GM19438 (cell line): ENCODE results near the gene ESRRA.

Source experiments
- ATAC-seq: cut with Tn5 transposase; IDR thresholded peaks from one replicate; pipeline ENCODE4 v1.9.1; 2021; ENCODE audit warnings: low read depth; ENCODE audit not compliant: unreplicated experiment

Gene ESRRA

DNA sequence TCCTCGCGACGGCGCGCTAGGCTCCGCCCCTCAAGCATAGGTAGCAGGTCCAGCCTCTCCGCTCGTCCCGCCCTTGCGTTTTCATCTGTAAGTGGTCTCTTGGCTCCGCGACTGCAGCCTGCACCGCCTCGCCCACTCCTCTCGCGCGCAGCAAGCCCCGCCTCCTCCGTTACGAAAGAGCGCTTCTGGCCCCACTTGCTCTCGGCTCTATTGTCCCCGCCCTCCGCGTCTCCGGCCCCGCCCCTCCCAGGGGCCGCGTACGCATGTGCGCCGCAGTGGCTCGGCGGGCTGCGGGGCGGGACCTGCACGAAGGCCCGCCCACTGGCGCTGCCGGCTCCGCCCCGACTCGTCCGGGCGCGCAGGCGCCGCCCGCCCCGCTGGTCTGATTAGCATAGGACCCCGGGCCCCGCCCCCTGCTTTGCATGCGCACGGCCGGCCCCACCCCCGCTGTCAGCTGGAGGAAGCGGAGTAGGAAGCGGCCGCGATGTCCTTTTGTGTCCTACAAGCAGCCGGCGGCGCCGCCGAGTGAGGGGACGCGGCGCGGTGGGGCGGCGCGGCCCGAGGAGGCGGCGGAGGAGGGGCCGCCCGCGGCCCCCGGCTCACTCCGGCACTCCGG lies at the start of gene ESRRA:
Gene ESRRA, plus strand, starts transcription at position 450 of the 616 bp plus-strand sequence. CDS start 1,656 bp downstream, outside the sequence.
- ATAC-seq = peak; percentile 75

DNA sequence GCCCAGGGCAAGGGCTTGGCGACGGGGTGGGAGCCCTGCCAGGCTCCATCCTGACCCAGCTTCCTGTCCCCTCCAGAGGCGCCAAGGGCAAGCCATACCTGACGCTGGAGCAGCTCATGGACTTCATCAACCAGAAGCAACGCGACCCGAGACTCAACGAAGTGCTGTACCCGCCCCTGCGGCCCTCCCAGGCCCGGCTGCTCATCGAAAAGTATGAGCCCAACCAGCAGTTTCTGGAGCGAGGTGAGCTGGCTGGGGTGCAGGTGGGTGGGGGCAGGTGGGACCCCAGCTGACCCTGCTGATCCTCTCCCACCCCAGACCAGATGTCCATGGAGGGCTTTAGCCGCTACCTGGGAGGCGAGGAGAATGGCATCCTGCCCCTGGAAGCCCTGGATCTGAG lies 49.0 kb upstream of the ESRRA start:
- ATAC-seq = no peak

DNA sequence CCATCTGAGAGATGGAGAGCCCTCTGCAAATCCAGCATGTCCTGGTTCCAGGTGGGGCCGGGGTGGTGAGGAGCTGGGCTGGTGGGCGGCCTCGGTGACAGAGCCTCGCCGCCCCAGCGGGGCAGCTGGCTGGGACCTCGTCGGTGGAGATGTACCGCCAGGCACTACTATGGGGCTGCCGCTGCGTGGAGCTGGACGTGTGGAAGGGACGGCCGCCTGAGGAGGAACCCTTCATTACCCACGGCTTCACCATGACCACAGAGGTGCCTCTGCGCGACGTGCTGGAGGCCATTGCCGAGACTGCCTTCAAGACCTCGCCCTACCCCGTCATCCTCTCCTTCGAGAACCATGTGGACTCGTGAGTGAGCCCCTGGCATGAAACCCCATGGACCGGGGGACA lies 47.0 kb upstream of the ESRRA start:
- ATAC-seq = no peak

DNA sequence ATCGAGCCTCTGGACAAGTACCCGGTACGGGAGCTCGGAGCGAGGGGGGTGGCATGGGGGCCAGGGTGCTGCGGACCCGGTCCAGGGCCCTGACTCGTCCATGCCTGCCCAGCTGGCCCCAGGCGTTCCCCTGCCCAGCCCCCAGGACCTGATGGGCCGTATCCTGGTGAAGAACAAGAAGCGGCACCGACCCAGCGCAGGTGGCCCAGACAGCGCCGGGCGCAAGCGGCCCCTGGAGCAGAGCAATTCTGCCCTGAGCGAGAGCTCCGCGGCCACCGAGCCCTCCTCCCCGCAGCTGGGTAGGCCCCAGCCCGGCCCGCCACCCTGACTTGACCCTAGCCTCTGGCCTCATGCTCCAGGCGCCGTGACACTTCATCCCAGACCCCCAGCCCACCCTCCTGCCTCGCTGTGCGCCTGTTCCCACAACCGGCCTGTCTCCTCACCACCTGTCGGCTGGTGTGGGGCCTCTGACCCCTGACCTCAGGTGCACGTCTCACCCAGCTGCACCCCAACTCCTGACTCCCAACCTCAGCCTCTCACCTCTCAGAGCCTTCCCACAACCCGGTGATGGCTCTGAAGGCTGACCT lies 46.3 kb upstream of the ESRRA start:
- ATAC-seq = no peak

DNA sequence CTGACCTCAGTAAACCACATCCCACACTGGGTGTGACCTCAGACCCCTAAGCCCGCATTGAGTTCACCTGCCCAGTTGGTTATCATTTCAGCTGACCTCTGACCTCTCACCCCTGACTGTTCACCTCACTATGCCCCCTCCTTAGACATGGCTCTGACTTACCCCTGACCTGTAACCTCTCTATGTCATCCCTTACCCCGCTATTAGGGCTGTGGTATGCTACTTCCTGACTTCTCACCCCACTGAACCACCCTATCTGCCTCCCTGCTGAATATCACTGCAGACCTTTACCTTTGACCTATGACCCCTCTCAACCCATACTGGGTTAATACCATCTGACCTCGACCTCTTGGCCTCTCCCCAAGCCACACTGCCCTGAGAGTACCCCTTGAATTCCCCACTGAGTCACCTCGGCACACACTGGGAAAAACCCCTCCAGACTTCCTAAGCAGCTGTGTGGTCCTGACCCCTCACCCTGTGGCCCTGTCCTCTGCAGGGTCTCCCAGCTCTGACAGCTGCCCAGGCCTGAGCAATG lies 45.7 kb upstream of the ESRRA start:
- no peak for ATAC-seq

DNA sequence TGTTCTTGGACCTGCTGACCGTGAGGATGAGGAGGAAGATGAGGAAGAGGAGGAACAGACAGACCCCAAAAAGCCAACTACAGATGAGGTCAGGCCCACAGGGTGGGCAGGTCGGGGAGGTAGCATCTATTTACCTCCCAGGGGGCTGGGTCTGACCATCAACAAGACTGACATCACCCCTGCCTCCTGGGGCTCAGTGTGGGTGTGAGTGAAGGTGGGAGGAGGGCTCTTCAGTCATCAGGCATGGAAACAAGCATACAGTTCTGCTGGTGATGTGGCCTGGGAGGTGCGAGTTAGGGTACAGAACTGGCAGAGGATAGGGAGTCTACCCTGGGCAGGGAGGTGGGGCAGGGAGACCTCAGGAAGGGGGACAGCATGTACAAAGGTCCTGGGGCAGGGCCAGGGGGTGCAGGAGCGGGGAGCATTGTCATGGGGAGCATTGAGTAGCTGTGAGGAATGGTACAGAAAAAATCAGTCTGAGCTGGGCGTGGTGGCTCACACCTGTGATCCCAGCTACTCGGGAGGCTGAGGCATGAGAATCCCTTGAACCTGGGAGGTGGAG lies 45.1 kb upstream of the ESRRA start:
- no peak for ATAC-seq

DNA sequence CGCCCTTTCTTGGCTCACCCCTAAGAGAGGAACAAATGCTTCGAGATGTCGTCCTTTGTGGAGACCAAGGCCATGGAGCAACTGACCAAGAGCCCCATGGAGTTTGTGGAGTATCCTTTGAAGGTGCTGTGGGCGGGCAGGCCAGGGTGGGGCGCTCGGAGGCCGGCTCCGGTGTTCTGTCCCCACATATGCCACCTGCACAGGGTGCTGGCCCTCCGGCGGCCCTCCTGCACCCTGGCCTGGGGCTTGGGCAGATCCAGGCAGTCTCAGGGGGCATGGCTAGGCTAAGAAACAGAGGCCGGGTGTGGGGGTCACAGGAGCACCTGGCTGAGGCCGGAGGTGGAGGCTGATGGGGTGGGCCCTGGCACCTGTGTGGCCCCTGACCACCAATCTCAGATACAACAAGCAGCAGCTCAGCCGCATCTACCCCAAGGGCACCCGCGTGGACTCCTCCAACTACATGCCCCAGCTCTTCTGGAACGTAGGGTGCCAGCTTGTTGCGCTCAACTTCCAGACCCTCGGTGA lies 43.7 kb upstream of the ESRRA start:
- no peak for ATAC-seq

DNA sequence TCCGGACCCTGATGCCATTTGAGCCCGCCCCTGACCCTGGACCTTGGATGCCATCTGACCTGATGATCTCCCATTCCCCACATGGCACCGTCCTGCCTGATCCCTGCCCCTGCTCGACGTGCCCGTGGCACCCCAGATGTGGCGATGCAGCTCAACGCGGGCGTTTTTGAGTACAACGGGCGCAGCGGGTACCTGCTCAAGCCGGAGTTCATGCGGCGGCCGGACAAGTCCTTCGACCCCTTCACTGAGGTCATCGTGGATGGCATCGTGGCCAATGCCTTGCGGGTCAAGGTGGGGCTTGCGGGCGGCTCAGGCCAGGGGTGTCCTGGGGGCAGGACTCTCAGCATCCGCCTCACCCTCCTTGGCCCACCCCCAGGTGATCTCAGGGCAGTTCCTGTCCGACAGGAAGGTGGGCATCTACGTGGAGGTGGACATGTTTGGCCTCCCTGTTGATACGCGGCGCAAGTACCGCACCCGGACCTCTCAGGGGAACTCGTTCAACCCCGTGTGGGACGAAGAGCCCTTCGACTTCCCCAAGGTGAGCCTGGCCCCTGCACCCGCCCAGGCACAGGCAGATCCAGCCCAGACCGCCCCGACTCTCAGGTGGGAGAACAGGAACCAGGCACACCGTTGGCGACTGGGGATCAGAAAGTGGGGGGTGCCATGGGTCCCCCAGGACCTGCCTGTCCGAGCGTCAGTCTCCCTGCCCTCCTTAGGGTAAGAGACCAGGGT lies 42.9 kb upstream of the ESRRA start:
- no peak for ATAC-seq

DNA sequence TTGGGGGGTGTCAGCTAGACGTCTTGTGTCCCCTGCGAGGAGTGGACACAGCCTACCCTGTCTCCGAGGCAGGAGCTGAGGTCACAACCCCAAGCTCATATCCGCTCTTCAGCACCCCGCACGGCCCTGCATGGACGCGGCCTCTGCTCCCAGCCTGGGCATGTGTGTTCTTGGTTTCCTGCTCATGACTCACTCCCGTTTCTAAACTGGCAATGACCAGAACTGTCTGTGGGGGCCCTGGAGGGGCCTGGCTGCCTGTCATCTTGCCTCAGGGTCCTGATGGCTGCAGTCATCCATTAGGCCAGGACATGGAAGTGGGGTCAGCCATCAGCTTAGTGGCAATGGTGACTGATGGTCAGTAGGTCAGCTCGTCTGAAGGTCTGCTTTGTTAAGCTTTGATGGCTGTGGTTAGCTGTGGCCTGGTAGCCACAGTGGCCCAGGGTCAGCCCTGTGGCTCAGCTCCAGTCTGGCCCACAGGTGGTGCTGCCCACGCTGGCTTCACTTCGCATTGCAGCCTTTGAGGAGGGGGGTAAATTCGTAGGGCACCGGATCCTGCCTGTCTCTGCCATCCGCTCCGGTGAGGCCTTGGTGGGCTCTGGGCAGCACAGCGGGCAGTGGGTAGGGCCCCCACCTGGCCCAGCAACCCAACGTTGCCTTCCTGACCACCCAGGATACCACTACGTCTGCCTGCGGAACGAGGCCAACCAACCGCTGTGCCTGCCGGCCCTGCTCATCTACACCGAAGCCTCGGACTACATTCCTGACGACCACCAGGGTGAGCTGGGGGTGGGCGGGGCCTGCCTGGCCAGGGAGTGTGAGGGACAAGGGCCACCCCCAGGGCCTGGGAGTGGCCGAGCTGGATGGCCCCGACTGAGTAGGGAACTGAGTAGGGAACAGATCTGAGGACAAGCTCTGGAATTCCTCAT lies 42.0 kb upstream of the ESRRA start:
- no peak for ATAC-seq

DNA sequence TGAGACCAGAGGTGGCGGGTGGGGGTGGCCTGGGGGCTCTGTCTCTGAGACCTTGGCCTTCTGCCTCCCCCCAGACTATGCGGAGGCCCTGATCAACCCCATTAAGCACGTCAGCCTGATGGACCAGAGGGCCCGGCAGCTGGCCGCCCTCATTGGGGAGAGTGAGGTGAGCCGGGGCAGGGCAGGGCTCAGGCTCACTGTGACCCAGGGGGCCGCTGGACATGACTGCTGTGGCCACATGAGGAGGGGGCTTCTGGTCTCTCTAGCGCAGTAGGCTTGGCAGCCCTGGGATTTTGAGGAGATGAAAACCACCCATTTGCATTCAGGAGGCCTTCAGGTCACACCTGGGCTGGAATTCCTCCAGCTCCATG lies 41.4 kb upstream of the ESRRA start:
- ATAC-seq = no peak

DNA sequence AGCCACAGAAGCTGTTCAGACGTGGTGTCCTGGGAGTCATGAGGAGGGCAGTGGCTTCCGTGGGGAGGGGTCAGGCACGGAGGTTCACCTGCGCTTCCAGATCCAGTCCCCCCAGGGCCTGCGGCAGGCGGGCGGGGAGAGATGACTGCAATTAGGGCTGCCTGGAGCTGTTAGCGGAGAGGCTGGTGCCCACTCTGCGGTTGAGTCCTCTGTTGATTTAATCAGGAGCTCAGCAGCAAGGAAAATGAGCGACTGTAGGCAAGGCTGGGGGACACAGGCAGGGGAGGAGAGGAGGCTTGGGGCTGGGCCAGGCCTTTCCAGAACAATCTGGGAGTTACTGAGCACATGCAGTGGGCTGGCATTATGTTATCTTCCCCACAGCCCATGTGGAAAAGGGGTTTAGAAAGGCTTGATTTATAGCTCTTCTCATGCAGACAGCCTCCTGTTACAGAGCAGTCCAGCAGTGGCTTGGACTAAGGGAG lies 40.9 kb upstream of the ESRRA start:
- ATAC-seq = no peak

DNA sequence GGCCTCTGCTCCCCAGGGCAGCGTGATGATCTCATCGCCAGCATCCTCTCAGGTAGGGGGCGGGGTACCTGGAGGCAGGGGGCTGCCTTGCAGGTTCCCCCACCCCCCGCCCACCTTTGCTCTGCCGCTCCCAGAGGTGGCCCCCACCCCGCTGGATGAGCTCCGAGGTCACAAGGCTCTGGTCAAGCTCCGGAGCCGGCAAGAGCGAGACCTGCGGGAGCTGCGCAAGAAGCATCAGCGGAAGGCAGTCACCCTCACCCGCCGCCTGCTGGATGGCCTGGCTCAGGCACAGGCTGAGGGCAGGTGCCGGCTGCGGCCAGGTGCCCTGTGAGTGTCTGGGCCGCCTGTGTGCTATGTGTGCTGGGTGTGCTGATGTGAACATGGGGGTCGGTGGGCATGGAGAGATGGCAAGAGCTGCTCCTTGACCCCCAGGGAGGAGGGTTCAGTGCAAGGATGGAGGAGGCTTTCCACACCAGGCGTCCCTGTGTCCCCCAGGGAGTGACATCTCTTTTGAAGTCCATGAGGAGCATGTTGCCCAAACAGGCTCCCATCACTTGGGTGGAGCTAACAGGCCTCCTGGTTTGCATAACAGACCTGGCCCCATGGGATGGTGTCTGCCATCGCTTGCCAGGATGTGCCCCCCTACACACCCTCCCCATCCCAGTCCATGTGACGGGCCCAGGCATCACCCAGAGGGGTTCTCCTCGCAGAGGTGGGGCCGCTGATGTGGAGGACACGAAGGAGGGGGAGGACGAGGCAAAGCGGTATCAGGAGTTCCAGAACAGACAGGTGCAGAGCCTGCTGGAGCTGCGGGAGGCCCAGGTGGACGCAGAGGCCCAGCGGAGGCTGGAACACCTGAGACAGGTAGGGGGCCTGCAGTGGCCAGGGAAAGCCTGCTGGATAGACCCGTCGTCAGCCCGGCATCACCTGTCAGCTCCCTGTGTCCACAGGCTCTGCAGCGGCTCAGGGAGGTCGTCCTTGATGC lies 39.9 kb upstream of the ESRRA start:
- ATAC-seq = no peak

DNA sequence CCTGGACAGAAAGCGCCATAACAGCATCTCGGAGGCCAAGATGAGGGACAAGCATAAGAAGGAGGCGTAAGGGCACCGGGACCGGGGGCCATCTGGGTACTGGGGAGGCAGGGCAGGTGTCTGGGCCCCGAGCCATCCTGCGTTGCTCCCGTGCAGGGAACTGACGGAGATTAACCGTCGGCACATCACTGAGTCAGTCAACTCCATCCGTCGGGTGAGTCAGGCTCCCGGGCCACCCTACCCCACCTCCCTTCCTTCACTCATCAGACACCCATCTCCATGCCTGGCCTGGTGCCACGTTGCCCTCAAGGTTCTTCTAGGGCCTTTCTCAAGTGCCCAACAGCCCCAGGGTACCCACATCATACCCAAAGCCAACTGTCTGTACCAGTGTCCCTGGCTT lies 39.0 kb upstream of the ESRRA start:
- no peak for ATAC-seq

DNA sequence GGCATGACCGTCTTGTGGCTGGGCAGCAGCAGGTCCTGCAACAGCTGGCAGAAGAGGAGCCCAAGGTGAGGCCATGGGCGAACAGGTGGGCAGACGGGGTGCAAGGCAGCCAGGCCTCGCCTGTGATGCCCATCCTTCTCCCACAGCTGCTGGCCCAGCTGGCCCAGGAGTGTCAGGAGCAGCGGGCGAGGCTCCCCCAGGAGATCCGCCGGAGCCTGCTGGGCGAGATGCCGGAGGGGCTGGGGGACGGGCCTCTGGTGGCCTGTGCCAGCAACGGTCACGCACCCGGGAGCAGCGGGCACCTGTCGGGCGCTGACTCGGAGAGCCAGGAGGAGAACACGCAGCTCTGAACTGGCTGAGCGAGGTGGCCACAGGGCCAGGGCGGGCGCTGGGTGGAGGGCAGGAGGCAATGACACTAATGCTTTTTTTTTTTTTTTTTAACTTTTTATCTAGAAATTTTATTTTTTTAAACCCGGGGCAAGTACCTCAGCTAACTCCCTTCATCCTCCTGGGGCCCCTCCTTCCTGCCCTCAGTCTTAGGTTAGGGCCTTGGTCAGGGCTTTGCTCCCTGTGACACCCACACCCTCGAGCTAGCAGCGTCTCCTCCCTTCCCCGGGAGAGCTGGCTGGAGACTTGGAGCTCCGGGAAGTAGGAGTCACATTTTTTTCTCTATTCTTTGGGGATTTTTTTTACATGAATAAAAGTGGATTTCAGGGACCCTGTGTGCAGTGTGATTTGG lies 37.9 kb upstream of the ESRRA start:
- no peak for ATAC-seq

DNA sequence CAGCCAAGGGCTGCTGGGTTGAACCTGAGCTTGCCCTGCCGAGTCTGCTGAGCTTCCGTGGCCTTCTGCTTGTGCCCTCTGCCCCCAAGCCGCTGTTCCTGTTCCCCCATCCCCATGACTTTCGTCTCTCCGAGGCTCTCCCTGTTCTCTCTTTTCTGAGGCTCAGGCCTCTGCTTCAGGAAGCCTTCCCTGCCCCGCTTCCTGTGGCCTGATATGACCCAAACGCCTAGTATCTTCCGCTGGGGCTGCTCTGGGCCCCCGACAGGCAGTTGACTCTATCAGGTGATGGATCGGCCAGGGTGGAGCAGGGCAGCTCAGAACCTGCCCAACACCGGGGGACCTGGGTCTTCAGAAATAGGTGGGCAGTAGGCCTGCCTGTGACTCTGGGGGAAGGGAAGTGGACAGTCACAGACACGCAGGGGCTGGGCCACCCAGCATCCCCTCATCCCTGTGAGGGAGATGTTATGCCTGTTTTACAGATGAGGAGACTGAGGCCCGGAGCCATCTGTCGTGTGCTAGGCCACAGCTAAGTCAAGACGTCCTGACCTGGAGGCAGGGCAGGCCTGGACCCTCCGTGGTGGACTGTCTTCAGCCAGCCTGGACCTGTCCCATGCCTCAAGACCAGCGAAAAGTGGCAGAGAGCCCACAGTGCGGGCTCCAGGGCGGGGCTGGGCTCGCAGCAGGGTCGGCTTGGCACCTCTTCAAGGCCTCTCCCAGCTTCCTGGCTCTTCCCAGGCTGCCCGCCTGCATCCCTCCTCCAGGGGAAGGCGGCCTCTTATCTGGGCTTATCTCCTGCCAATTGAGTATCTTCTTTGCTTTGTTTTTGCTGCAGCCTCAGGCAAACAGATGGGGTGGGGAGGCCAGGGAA lies 37.1 kb upstream of the ESRRA start:
- no peak for ATAC-seq

DNA sequence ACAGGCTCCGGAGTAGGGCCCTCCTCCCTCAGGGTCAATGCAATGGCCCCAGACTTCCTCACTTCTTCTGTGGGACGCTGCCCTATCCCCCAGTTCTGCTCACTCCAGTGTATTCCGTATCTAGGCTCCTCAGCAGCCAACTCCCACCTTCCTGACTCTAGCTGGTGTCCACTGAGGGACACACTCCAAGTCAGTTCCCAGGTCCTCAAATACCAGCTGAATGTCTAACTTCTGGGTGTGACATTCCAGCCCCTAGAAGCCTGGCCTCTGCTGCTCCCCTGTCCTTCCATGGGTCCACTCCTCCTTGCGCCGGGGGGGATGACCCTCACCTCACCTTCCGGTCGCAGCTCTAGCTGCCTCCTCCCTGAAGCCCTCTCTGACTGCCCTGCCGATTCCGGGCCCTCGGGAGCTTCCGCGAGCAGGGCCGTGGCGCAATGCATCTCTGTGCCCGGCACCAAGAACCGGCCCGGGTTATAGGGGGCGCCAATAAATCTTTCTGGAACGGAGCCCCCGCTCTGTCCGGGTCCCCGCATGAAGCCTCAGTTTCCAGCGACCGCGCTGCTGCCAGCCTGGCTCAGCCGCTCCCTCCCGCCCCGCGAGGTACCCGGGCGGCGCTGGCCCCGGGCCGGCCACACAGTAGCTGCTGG lies 36.3 kb upstream of the ESRRA start:
- ATAC-seq = peak; percentile 7
